Measurements from ENCODE around the gene RNF8. TPM values are rescaled to one million over a fixed set of nuclear protein-coding genes. Genes with fewer than 3 reads are reported as not detected.

RNF8 gene
- 1 to 10 TPM; 4.9 to 5.9 TPM for total RNA-seq
- polyA plus RNA-seq (2013, experiment 1 of 2) = 14.3 TPM
- polyA plus RNA-seq (2013, experiment 2 of 2) = 15.7 TPM
- 8.5 to 54.4 (median 22.6) reads per million in 172 experiments for total RNA-seq

GRCh38 chr6:37353761-37354525 lies at the start of gene RNF8:
RNF8 (plus strand) TSS chr6:37353983; CDS start chr6:37354165, 182 bp downstream.
- POLR2A ChIA-PET = interaction anchor here (0.9 to 2.0 kb wide), 3 partner anchors 79 to 162 kb away, joined by 3 to 7 read pairs (median 5); partner anchors contain the start of genes CMTR1, TBC1D22B and TMEM217
- Histone ChIP-seq H3K4me3 (ENCODE audit: low read length) (peak within 1 kb of the TSS; percentile 98), H3K36me3 (ENCODE audit: insufficient read depth, low read length) (no peaks in the 10 kb centered on the region), H3K27me3 (ENCODE audit: control insufficient read depth in 1 of 2, insufficient read depth in 2 of 2, low read length in 2 of 2) (no peaks in the 10 kb centered on the region), H3K9me3 (ENCODE audit: control insufficient read depth in 1 of 2, insufficient read depth in 1 of 2, low read length in 2 of 2) (no peaks in the 10 kb centered on the region), H3K27ac (ENCODE audit: low read depth in 1 of 2, low read length in 2 of 2) (peak within 1 kb of the TSS in 1 of 2 donors; percentile 39), H3K4me1 (ENCODE audit: insufficient read depth, low read length) (peaks cover 14% of the 10 kb centered on the region)
- H3K9me3 Mint-ChIP-seq = no peaks in the 10 kb centered on the region
- TF ChIP-seq CTCF (IDR thresholded peaks at IDR 0.05) = no peak
- DNase-seq (peak; percentile 75 to 93 (median 85)), ATAC-seq (ENCODE audit: poor library complexity) (peak; percentile 97)
- CTCF ChIA-PET = interaction anchor here (1.1 kb wide), 1 partner anchor 28 kb away, joined by 4 read pairs; no protein-coding TSS in a partner anchor
- H3K4me1 Mint-ChIP-seq (ENCODE audit: low read depth) = peaks cover 35% of the 10 kb centered on the region
- no peaks in the 10 kb centered on the region for H3K27me3 Mint-ChIP-seq
- intact Hi-C loops (cut with DNase I, micrococcal nuclease) = no loop called here
- H3K36me3 Mint-ChIP-seq (ENCODE audit: low read depth) = peaks cover 14% of the 10 kb centered on the region
- peak within 1 kb of the TSS; percentile 98 for H3K4me3 Mint-ChIP-seq
- H3K27ac Mint-ChIP-seq = peak within 1 kb of the TSS; percentile 84

GRCh38 chr6:37304766-37305165 lies 49.0 kb upstream of the RNF8 start:
- intact Hi-C loops (cut with DNase I, micrococcal nuclease) = no loop called here
- H3K9me3 ChIP-seq (ENCODE audit: control insufficient read depth in 1 of 2, insufficient read depth in 1 of 2, low read length in 2 of 2) = no peaks in the 10 kb centered on the region
- H3K36me3 ChIP-seq (ENCODE audit: insufficient read depth, low read length) = peaks cover 44% of the 10 kb centered on the region
- Mint-ChIP-seq H3K9me3 (no peaks in the 10 kb centered on the region), H3K27ac (no peak overlapping the region), H3K36me3 (ENCODE audit: low read depth) (peaks cover 77% of the 10 kb centered on the region), H3K4me3 (no peak overlapping the region), H3K27me3 (no peaks in the 10 kb centered on the region), H3K4me1 (ENCODE audit: low read depth) (no peaks in the 10 kb centered on the region)
- ChIA-PET CTCF (interaction anchor here (1.2 kb wide), 1 partner anchor 283 kb away, joined by 3 read pairs; no protein-coding TSS in a partner anchor), POLR2A (no interaction called here)
- ATAC-seq (ENCODE audit: poor library complexity) (no peak), DNase-seq (no peak)
- H3K4me1 ChIP-seq (ENCODE audit: insufficient read depth, low read length) = no peaks in the 10 kb centered on the region
- H3K4me3 ChIP-seq (ENCODE audit: low read length) = no peak overlapping the region
- no peaks in the 10 kb centered on the region for H3K27me3 ChIP-seq (ENCODE audit: control insufficient read depth in 1 of 2, insufficient read depth in 2 of 2, low read length in 2 of 2)
- no peak overlapping the region for H3K27ac ChIP-seq (ENCODE audit: low read depth in 1 of 2, low read length in 2 of 2)
- no peak for TF ChIP-seq CTCF (IDR thresholded peaks at IDR 0.05)

- POLR2A ChIA-PET = no interaction called here
Observed at GRCh38 chr6:37305841-37306425, 47.9 kb upstream of the RNF8 start.

More at GRCh38 chr6:37305841-37306425, 47.9 kb upstream of the RNF8 start:
- TF ChIP-seq CTCF (IDR thresholded peaks at IDR 0.05) = no peak
- intact Hi-C loops (cut with DNase I, micrococcal nuclease) = no loop called here
- no peak overlapping the region for H3K4me3 ChIP-seq (ENCODE audit: low read length)
- no peak overlapping the region for H3K27ac ChIP-seq (ENCODE audit: low read depth in 1 of 2, low read length in 2 of 2)
- H3K4me1 ChIP-seq (ENCODE audit: insufficient read depth, low read length) = no peaks in the 10 kb centered on the region
- Mint-ChIP-seq H3K27ac (no peak overlapping the region), H3K27me3 (no peaks in the 10 kb centered on the region), H3K4me3 (no peak overlapping the region), H3K4me1 (ENCODE audit: low read depth) (no peaks in the 10 kb centered on the region), H3K9me3 (no peaks in the 10 kb centered on the region), H3K36me3 (ENCODE audit: low read depth) (peaks cover 69% of the 10 kb centered on the region)
- ATAC-seq (ENCODE audit: poor library complexity) = no peak
- H3K9me3 ChIP-seq (ENCODE audit: control insufficient read depth in 1 of 2, insufficient read depth in 1 of 2, low read length in 2 of 2) = no peaks in the 10 kb centered on the region
- H3K27me3 ChIP-seq (ENCODE audit: control insufficient read depth in 1 of 2, insufficient read depth in 2 of 2, low read length in 2 of 2) = no peaks in the 10 kb centered on the region
- CTCF ChIA-PET = no interaction called here
- peaks cover 44% of the 10 kb centered on the region for H3K36me3 ChIP-seq (ENCODE audit: insufficient read depth, low read length)
- no peak for DNase-seq
